Forelimb muscle (tissue), 1 donor: ENCODE data around the gene EFCAB10. TPM values are rescaled to one million over a fixed set of nuclear protein-coding genes. Genes with fewer than 3 reads are reported as not detected.
"Not testable (repeated sequence)": the region's sequence is repeated elsewhere in the genome, so short reads cannot be mapped to it uniquely, and the experiment has no call there.

ENCODE experiments used
- DNase-seq: peaks from one replicate; pipeline ENCODE4 v3.0.0-alpha.2; 2013; ENCODE audit warnings: low read depth
- polyA plus RNA-seq: library from polyadenylated mRNA; unstranded; fragments of 120-200 nt; gene quantifications from one replicate; pipeline ENCODE4 v1.2.1, GENCODE V29; 2013; ENCODE audit not compliant: insufficient read length

EFCAB10 gene
- polyA plus RNA-seq, 1 donor: 1.4 TPM

GRCh38 chr7:105599080-105599479 lies 17.8 kb upstream of the EFCAB10 start:
- not testable (repeated sequence) for DNase-seq

- DNase-seq: no peak
Measured at GRCh38 chr7:105596866-105597265, 15.6 kb upstream of the EFCAB10 start.

GRCh38 chr7:105594034-105594433 lies 12.7 kb upstream of the EFCAB10 start:
- no peak for DNase-seq

GRCh38 chr7:105591522-105591921 lies 10.2 kb upstream of the EFCAB10 start:
- no peak for DNase-seq

- DNase-seq: no peak
Measured at GRCh38 chr7:105590793-105591192, 9.5 kb upstream of the EFCAB10 start.

GRCh38 chr7:105589356-105590077 lies 8.2 kb upstream of the EFCAB10 start:
- DNase-seq: no peak

GRCh38 chr7:105587909-105588635 lies 6.8 kb upstream of the EFCAB10 start:
- no peak for DNase-seq

GRCh38 chr7:105585850-105586500 lies 4.7 kb upstream of the EFCAB10 start:
- no peak for DNase-seq

- DNase-seq: no peak
Measured at GRCh38 chr7:105584165-105584564, 2.9 kb upstream of the EFCAB10 start.

GRCh38 chr7:105583061-105583460 lies 1.8 kb upstream of the EFCAB10 start:
- DNase-seq: no peak

- no peak for DNase-seq
Measured at GRCh38 chr7:105580022-105580740, 1.1 kb downstream of the EFCAB10 start.

GRCh38 chr7:105578496-105578895 lies 2.8 kb downstream of the EFCAB10 start:
- no peak for DNase-seq

GRCh38 chr7:105577251-105577650 lies 4.0 kb downstream of the EFCAB10 start:
- no peak for DNase-seq

GRCh38 chr7:105571891-105572290 lies 9.4 kb downstream of the EFCAB10 start:
- no peak for DNase-seq

GRCh38 chr7:105567821-105568220 lies 13.5 kb downstream of the EFCAB10 start:
- DNase-seq: no peak

GRCh38 chr7:105567024-105567423 lies 14.3 kb downstream of the EFCAB10 start:
- DNase-seq: no peak

- DNase-seq: no peak
Measured at GRCh38 chr7:105565190-105565589, 16.1 kb downstream of the EFCAB10 start.

- no peak for DNase-seq
Measured at GRCh38 chr7:105559926-105560325, 21.4 kb downstream of the EFCAB10 start.

GRCh38 chr7:105538339-105538738 lies 43.0 kb downstream of the EFCAB10 start:
- DNase-seq: no peak

GRCh38 chr7:105532709-105533460 lies 48.4 kb downstream of the EFCAB10 start:
- DNase-seq: no peak
